K562 (cell line): ENCODE measurements around the gene USP5. TPM values are rescaled to one million over a fixed set of nuclear protein-coding genes. Genes with fewer than 3 reads are reported as not detected.

Experiments used
- ATAC-seq: fragments of 200-7000 bp; cut with Tn5 transposase; 3 replicates; pipeline ENCODE4 v1.9.1; 2020; ENCODE audit warnings: moderate library complexity
- BruUV-seq: library from RNA; stranded (reverse); fragments of 400-500 nt; replicated peaks from 2 replicates; lab custom pipeline; 2021; lab: Mats Ljungman, UMichigan
- CTCF ChIA-PET: fragments of 300-600 bp; formaldehyde crosslinking; extraction: SDS; loops from one replicate; lab custom pipeline; 2021; ENCODE audit warnings: low intra/inter-chr PET ratio; lab: Yijun Ruan, JAX
- POLR2A ChIA-PET: fragments of 300-600, 350-650 bp; sonication (Branson Sonifier 250); formaldehyde crosslinking; extraction: SDS; loops from one replicate; lab custom pipeline; 2021; ENCODE audit warnings: antibody characterized with exemption, inconsistent platforms; lab: Yijun Ruan, JAX
- DNase-seq, 4 experiments: peaks; one replicate each; pipeline versions ENCODE4 v3.0.0 to v3.0.0-alpha.2; 2011 to 2018; ENCODE audit warnings: low spot score in 3 of 4, mixed read lengths in 3 of 4; ENCODE audit errors: extremely low read depth in 1 of 4
- FAIRE-seq: peaks from 2 replicates; lab custom pipeline; 2011; peaks lifted over from hg19 to GRCh38; lab: Jason Lieb, UNC
- H2AFZ ChIP-seq: 2 replicates; pipeline ENCODE4 v1.6.0; 2011; ENCODE audit warnings: low read depth, low read length, control low read depth, inconsistent platforms
- H3K27ac ChIP-seq: fragments of 200-600 bp; 3 replicates; pipeline ENCODE4 v1.8.0; 2011; ENCODE audit warnings: low read depth, mild to moderate bottlenecking, control low read depth, inconsistent platforms, low read length, moderate library complexity, mixed read lengths; ENCODE audit errors: extremely low read depth
- H3K27me3 ChIP-seq, 2 experiments: fragments of 300-600 bp in 1 of 2; 2 replicates in 1 of 2; 3 replicates in 1 of 2; pipeline versions ENCODE4 v1.6.0 to v1.8.0; 2011; ENCODE audit warnings: inconsistent platforms in 2 of 2, low read length in 2 of 2, mild to moderate bottlenecking in 1 of 2, mixed read lengths in 1 of 2, moderate library complexity in 1 of 2; ENCODE audit not compliant: control insufficient read depth in 2 of 2, insufficient read depth in 2 of 2
- H3K36me3 ChIP-seq: fragments of 300-600 bp; 3 replicates; pipeline ENCODE4 v1.8.0; 2011; ENCODE audit warnings: mild to moderate bottlenecking, low read length, inconsistent platforms; ENCODE audit not compliant: control insufficient read depth, insufficient read depth
- H3K4me1 ChIP-seq, 2 experiments: fragments of 200-600 bp in 1 of 2; replicated peaks in 1 of 2; 2 replicates in 1 of 2; 3 replicates in 1 of 2; pipeline versions ENCODE4 v1.5.1 to v1.8.0; 2011; ENCODE audit warnings: inconsistent platforms in 2 of 2, low read length in 2 of 2, mild to moderate bottlenecking in 1 of 2, mixed read lengths in 1 of 2, moderate library complexity in 1 of 2; ENCODE audit not compliant: control insufficient read depth in 2 of 2, insufficient read depth in 2 of 2
- H3K4me2 ChIP-seq: 2 replicates; pipeline ENCODE4 v1.6.1; 2011; ENCODE audit warnings: low read length, control low read depth, inconsistent platforms, mixed read lengths; ENCODE audit not compliant: insufficient read depth
- H3K4me3 ChIP-seq: fragments of 200-600 bp; sonication (generic), shearing (Covaris generic); 2 replicates; pipeline ENCODE4 v1.5.1; 2016; ENCODE audit warnings: control low read depth, inconsistent platforms
- H3K79me2 ChIP-seq: fragments of 200-600 bp; 3 replicates; pipeline ENCODE4 v1.8.0; 2011; ENCODE audit warnings: low read length, inconsistent platforms; ENCODE audit not compliant: control insufficient read depth, insufficient read depth
- H3K9ac ChIP-seq, 2 experiments: 2 replicates each; pipeline versions ENCODE4 v1.6.0 to v1.6.1; 2011; ENCODE audit warnings: low read depth in 2 of 2, low read length in 2 of 2, control low read depth in 1 of 2, inconsistent platforms in 1 of 2, mild to moderate bottlenecking in 1 of 2, mixed read lengths in 1 of 2; ENCODE audit not compliant: insufficient read depth in 1 of 2
- H3K9me1 ChIP-seq: one replicate; pipeline ENCODE4 v1.6.0; 2011; ENCODE audit warnings: inconsistent platforms, mild to moderate bottlenecking, low read length, moderate library complexity; ENCODE audit not compliant: control insufficient read depth, insufficient read depth
- H3K9me3 ChIP-seq: replicated peaks from 2 replicates; pipeline ENCODE4 v1.5.1; 2011; ENCODE audit warnings: low read depth, low read length, inconsistent platforms; ENCODE audit not compliant: control insufficient read depth, insufficient read depth
- H4K20me1 ChIP-seq: replicated peaks from 2 replicates; pipeline ENCODE4 v1.6.1; 2011; ENCODE audit warnings: low read length, inconsistent platforms, mixed read lengths; ENCODE audit not compliant: control insufficient read depth, insufficient read depth
- DDX20 ChIP-seq: fragments of 450-650 bp; IDR thresholded peaks from 2 replicates; pipeline ENCODE4 v1.6.1; 2016; ENCODE audit warnings: missing genetic modification characterization, low read depth, mild to moderate bottlenecking, missing compliant biosample characterization, moderate library complexity
- YY1 ChIP-seq, 3 experiments: IDR thresholded peaks; 2 replicates each; pipeline ENCODE4 v1.6.1; 2011; ENCODE audit warnings: low read length in 2 of 3, mild to moderate bottlenecking in 2 of 3, moderate library complexity in 2 of 3, borderline replicate concordance in 1 of 3, control low read depth in 1 of 3, low read depth in 1 of 3; ENCODE audit not compliant: insufficient read depth in 3 of 3, insufficient replicate concordance in 2 of 3, control insufficient read depth in 1 of 3, insufficient read length in 1 of 3; ENCODE audit errors: extremely low read depth in 1 of 3
- ZNF263 ChIP-seq: sonication (generic); formaldehyde crosslinking; IDR thresholded peaks from 2 replicates; pipeline ENCODE4 v1.8.0; 2022; ENCODE audit warnings: mild to moderate bottlenecking, missing genetic modification reagents, borderline replicate concordance
- WGBS: fragments of 100-300 bp; shearing (Covaris generic); methylation state at CpG from one replicate; pipeline ENCODE4 v1.1.6; 2016; ENCODE audit warnings: low coverage, mixed read lengths; ENCODE audit not compliant: insufficient coverage; ENCODE audit errors: missing lambda C conversion rate; 5-methylcytosine and 5-hydroxymethylcytosine counted together
- in situ Hi-C: fragments of 300-500 bp; cut with MboI; formaldehyde crosslinking; loops from 4 replicates; pipeline ENCODE4 v1.15.0; 2018; ENCODE audit warnings: inconsistent platforms, mixed read lengths
- intact Hi-C: fragments of 100-400 bp; cut with micrococcal nuclease; formaldehyde crosslinking; loops from 2 replicates; pipeline ENCODE4 v1.14.2; 2022
- polyA plus RNA-seq, 8 experiments: library from polyadenylated mRNA; depleted of rRNA in 4 of 8; stranded (reverse) in 5 of 8; unstranded in 3 of 8; fragments of >200 nt; fragmentation: Nextera tagmentation in 2 of 8; fragmentation: Illumina TruSeq in 1 of 8; extraction: Ambion mirVana in 2 of 8; extraction: Trizol in 1 of 8; gene quantifications; 2 replicates each; pipeline versions ENCODE4 v1.2.1 to v1.2.3, GENCODE V29; 2011 to 2014; ENCODE audit warnings: inconsistent platforms in 1 of 8, missing spikeins in 1 of 8
- total RNA-seq, 7 experiments: library from RNA; depleted of rRNA in 6 of 7; stranded (reverse); fragments of >200 nt in 6 of 7; fragmentation: Illumina TruSeq in 2 of 7; extraction: Trizol in 2 of 7; gene quantifications; 2 replicates each; pipeline versions ENCODE4 v1.2.1 to v1.2.3, GENCODE V29; 2011 to 2021; ENCODE audit warnings: low replicate concordance in 1 of 7

Gene USP5
- total and polyA plus RNA-seq, 9 of the 15 experiments (the other 6 are each of a cell fraction or from before 2014, with no cell fraction given), result 1.4 to 107 (median 48.6) TPM

DNA sequence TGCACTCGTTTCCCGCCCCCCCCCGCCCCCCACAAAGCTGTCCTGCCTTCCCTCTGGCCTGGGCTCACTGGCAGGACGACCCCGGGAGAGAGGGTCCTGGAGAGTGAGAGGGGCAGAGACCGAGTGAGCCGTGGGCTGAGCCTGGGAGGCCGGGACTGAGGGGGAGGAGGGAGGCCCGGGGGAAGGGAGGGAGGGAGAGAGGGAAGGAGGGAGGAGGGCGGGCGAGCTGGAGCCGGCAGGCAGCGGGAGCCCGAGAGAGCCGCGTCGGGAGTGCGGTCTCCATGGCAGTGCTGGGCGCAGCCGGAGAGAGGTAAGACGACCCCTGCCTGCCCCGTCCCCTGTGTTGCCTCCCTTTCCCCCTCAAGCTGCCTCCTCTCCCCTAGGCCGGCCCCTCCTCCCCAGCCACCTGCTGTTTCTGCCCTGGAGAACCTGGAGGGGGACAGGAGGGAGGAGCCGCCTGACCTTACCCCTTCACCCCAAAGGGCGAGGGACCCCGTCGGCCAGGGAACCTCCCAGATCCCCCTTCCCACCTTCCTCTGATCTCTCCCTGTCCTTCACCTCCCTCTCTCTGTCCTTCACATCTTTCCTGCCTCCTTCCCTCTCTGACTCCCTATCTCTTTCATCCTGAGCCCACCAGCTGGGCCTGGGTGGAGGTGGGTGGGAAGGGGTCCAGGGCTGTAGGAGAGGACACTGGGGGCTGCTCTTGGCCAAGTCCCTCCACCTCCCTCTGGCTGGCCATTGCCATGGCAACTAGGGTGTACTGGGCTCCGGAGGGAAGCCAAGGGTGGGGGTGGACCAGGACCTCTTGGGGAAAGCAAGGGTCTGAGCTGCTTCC, 30.1 kb upstream of the USP5 start, which contains the start of gene GPR162 (continued):
- TF ChIP-seq YY1 (IDR thresholded peaks at IDR 0.05; ENCODE audit: borderline replicate concordance in 1 of 3, control insufficient read depth in 1 of 3, extremely low read depth in 1 of 3, insufficient read depth in 3 of 3, insufficient read length in 1 of 3, insufficient replicate concordance in 2 of 3, low read depth in 1 of 3, low read length in 2 of 3), result no peak

DNA sequence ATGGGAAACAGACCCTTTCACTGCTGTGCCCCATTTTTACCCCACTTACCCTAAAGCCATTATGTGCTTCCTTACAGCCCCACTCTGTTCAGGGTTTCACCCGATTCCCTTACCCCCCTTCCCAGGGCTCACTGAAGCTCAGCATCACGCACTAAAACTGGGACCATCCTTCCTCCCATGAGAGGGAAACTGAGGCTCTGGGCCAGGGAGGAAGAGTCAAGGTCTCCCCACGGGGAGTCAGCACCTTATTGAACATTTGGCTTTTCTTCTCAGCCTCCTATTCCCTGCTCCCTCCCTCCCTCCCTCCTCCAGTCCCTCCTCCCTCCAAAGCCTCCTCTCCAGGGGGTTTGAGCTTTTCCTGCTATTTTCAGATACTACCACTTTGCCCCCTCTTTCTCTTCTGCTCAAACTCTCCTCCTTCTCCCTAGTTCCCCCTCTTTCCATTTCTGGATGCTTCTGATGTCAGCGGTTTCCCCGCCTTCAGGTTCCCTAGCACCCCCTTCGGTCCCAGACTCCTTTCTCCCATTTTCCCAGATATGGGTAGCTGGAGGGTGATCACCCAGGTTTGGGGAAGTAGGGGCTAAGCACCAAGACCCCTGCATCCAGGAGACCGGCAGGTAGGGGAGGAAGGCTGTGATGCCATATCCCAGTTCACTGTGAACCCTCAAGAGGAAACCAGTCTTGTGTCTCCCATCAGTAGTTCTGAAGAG, 29.4 kb upstream of the USP5 start:
- Histone ChIP-seq H4K20me1 (no peaks in the 10 kb centered on the region), H3K4me1 (peaks cover 14 to 34% of the 10 kb centered on the region in 2 experiments; a peak in 4 of 5 replicates), H3K9me1 (no peaks in the 10 kb centered on the region), H3K36me3 (no peaks in the 10 kb centered on the region), H3K9me3 (no peaks in the 10 kb centered on the region), H3K27ac (no peak overlapping the region), H2AFZ (no peak overlapping the region), H3K4me3 (no peak overlapping the region), H3K27me3 (peaks cover 0 to 4% of the 10 kb centered on the region in 2 experiments; a peak in 2 of 5 replicates), H3K4me2 (no peak overlapping the region), H3K9ac (no peak overlapping the region), H3K79me2 (no peaks in the 10 kb centered on the region; the same call in 2 of the 3 replicates)
- ChIA-PET POLR2A (interaction anchor here (1.0 kb wide), 1 partner anchor 10 kb away, joined by 3 read pairs; no protein-coding TSS in a partner anchor), CTCF (interaction anchor here (1.3 kb wide), 1 partner anchor 69 kb away, joined by 3 read pairs; no protein-coding TSS in a partner anchor)
- no peak for FAIRE-seq
- in situ Hi-C loops (no loop called here), intact Hi-C loops (loop anchor here (10.0 kb wide), 2 partner anchors 208 to 268 kb away; partner anchors contain the start of gene IFFO1)
- DNase-seq, result no peak
- 6% methylated on average over 2 of the region's 7 CpGs for WGBS
- no peak for ATAC-seq
- TF ChIP-seq ZNF263 (CRISPR knock-in tag) (peak; percentile 80), DDX20 (tag) (no peak)
- no TSS peak for BruUV-seq
